Measurements from ENCODE around the gene HHIPL2.

HHIPL2 gene

GRCh38 chr1:222589462-222590302 is 41.8 kb upstream of the HHIPL2 start, which contains the start of gene TAF1A (continued):
- TF ChIP-seq, protein P1, sequence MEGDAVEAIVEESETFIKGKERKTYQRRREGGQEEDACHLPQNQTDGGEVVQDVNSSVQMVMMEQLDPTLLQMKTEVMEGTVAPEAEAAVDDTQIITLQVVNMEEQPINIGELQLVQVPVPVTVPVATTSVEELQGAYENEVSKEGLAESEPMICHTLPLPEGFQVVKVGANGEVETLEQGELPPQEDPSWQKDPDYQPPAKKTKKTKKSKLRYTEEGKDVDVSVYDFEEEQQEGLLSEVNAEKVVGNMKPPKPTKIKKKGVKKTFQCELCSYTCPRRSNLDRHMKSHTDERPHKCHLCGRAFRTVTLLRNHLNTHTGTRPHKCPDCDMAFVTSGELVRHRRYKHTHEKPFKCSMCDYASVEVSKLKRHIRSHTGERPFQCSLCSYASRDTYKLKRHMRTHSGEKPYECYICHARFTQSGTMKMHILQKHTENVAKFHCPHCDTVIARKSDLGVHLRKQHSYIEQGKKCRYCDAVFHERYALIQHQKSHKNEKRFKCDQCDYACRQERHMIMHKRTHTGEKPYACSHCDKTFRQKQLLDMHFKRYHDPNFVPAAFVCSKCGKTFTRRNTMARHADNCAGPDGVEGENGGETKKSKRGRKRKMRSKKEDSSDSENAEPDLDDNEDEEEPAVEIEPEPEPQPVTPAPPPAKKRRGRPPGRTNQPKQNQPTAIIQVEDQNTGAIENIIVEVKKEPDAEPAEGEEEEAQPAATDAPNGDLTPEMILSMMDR (tag by site-specific recombination; IDR thresholded peaks at IDR 0.05): peak; percentile 11; the same call in 1 of the 2 replicates
- TF ChIP-seq ZNF548 (tag by site-specific recombination; IDR thresholded peaks at IDR 0.05): peak; percentile 100
- TF ChIP-seq OVOL3 (tag by site-specific recombination; IDR thresholded peaks at IDR 0.05): no peak
- peak; percentile 57; the same call in 1 of the 2 replicates for TF ChIP-seq ZNF24 (tag by site-specific recombination; IDR thresholded peaks at IDR 0.05)
- peak; percentile 61 for TF ChIP-seq KLF16 (tag by site-specific recombination; IDR thresholded peaks at IDR 0.05)
- no peak for TF ChIP-seq ZNF48 (tag by site-specific recombination; IDR thresholded peaks at IDR 0.05)
- TF ChIP-seq, protein P2, sequence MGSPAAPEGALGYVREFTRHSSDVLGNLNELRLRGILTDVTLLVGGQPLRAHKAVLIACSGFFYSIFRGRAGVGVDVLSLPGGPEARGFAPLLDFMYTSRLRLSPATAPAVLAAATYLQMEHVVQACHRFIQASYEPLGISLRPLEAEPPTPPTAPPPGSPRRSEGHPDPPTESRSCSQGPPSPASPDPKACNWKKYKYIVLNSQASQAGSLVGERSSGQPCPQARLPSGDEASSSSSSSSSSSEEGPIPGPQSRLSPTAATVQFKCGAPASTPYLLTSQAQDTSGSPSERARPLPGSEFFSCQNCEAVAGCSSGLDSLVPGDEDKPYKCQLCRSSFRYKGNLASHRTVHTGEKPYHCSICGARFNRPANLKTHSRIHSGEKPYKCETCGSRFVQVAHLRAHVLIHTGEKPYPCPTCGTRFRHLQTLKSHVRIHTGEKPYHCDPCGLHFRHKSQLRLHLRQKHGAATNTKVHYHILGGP (tag by site-specific recombination; IDR thresholded peaks at IDR 0.05): no peak
- peak; percentile 97 for TF ChIP-seq PRDM1 (tag by site-specific recombination; IDR thresholded peaks at IDR 0.05)
- TF ChIP-seq ZNF2 (tag by site-specific recombination; IDR thresholded peaks at IDR 0.05): no peak
- peak; percentile 46; the same call in 1 of the 2 replicates for TF ChIP-seq OSR2 (tag by site-specific recombination; IDR thresholded peaks at IDR 0.05)
- peak; percentile 33; the same call in 1 of the 2 replicates for TF ChIP-seq ZNF600 (tag by site-specific recombination; IDR thresholded peaks at IDR 0.05)
- 0 out of 2 replicates have a peak, but pooled peaks have one; percentile 33 for TF ChIP-seq ZNF610 (tag by site-specific recombination; IDR thresholded peaks at IDR 0.05; ENCODE audit: borderline replicate concordance)
- TF ChIP-seq ZNF157 (tag by site-specific recombination; IDR thresholded peaks at IDR 0.05): no peak
- peak; percentile 83 for TF ChIP-seq SP2 (tag by site-specific recombination; IDR thresholded peaks at IDR 0.05)
- TF ChIP-seq, protein P3, sequence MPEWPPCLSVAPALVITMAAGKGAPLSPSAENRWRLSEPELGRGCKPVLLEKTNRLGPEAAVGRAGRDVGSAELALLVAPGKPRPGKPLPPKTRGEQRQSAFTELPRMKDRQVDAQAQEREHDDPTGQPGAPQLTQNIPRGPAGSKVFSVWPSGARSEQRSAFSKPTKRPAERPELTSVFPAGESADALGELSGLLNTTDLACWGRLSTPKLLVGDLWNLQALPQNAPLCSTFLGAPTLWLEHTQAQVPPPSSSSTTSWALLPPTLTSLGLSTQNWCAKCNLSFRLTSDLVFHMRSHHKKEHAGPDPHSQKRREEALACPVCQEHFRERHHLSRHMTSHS (tag by site-specific recombination; IDR thresholded peaks at IDR 0.05): no peak
- 0 out of 2 replicates have a peak, but pooled peaks have one; percentile 39 for TF ChIP-seq ZNF660 (tag by site-specific recombination; IDR thresholded peaks at IDR 0.05)
- no peak for TF ChIP-seq ZNF174 (tag by site-specific recombination; IDR thresholded peaks at IDR 0.05)
- peak; percentile 51; the same call in 1 of the 2 replicates for TF ChIP-seq KLF8 (tag by site-specific recombination; IDR thresholded peaks at IDR 0.05)
- no peak for TF ChIP-seq ZFP37 (tag by site-specific recombination; IDR thresholded peaks at IDR 0.05)
- TF ChIP-seq ZNF19 (tag by site-specific recombination; IDR thresholded peaks at IDR 0.05; ENCODE audit: low read depth): no peak
- TF ChIP-seq ZNF561 (tag by site-specific recombination; IDR thresholded peaks at IDR 0.05; ENCODE audit: borderline replicate concordance): peak; percentile 45; the same call in 1 of the 2 replicates

- Histone ChIP-seq H3K4me3 (ENCODE audit: low read depth, low read length) (no peak overlapping the region), H3K9me3 (ENCODE audit: control insufficient read depth, insufficient read depth, low read depth, low read length) (no peaks in the 10 kb centered on the region), H3K36me3 (ENCODE audit: control insufficient read depth in 2 of 2, insufficient read depth in 1 of 2, low read length in 2 of 2) (peaks cover 18 to 35% of the 10 kb centered on the region in 2 experiments), H3K4me1 (ENCODE audit: control insufficient read depth, insufficient read depth, low read length) (no peaks in the 10 kb centered on the region), H3K27ac (ENCODE audit: extremely low read depth, low read depth, low read length) (no peak overlapping the region)
- TF ChIP-seq, protein P4, sequence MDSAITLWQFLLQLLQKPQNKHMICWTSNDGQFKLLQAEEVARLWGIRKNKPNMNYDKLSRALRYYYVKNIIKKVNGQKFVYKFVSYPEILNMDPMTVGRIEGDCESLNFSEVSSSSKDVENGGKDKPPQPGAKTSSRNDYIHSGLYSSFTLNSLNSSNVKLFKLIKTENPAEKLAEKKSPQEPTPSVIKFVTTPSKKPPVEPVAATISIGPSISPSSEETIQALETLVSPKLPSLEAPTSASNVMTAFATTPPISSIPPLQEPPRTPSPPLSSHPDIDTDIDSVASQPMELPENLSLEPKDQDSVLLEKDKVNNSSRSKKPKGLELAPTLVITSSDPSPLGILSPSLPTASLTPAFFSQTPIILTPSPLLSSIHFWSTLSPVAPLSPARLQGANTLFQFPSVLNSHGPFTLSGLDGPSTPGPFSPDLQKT (IDR thresholded peaks at IDR 0.05; ENCODE audit: borderline replicate concordance, low read depth, low read length): no peak
- no peak for TF ChIP-seq BCL11B (tag by site-specific recombination; IDR thresholded peaks at IDR 0.05; ENCODE audit: low read depth)
- no peak for TF ChIP-seq ZNF324 (tag by site-specific recombination; IDR thresholded peaks at IDR 0.05)
- TF ChIP-seq ZNF391 (tag by site-specific recombination; IDR thresholded peaks at IDR 0.05; ENCODE audit: borderline replicate concordance, low read depth): no peak
- no peak for TF ChIP-seq RBAK (tag by site-specific recombination; IDR thresholded peaks at IDR 0.05)
- TF ChIP-seq ZNF341 (tag by site-specific recombination; IDR thresholded peaks at IDR 0.05; ENCODE audit: low read depth): no peak
- TF ChIP-seq ZNF521 (tag by site-specific recombination; IDR thresholded peaks at IDR 0.05): no peak
- ChIA-PET POLR2A (no interaction called here), CTCF (no interaction called here)
Measured at GRCh38 chr1:222588135-222588534, 40.2 kb upstream of the HHIPL2 start.
